ENCODE data around the gene KCNK7. TPM values are rescaled to one million over a fixed set of nuclear protein-coding genes. Genes with fewer than 3 reads are reported as not detected.

Gene KCNK7
- total and polyA plus RNA-seq, 2 donors (not counting 3 experiments of a cell fraction or from before 2014, with no cell fraction given): 0.17 to 0.60 TPM

DNA sequence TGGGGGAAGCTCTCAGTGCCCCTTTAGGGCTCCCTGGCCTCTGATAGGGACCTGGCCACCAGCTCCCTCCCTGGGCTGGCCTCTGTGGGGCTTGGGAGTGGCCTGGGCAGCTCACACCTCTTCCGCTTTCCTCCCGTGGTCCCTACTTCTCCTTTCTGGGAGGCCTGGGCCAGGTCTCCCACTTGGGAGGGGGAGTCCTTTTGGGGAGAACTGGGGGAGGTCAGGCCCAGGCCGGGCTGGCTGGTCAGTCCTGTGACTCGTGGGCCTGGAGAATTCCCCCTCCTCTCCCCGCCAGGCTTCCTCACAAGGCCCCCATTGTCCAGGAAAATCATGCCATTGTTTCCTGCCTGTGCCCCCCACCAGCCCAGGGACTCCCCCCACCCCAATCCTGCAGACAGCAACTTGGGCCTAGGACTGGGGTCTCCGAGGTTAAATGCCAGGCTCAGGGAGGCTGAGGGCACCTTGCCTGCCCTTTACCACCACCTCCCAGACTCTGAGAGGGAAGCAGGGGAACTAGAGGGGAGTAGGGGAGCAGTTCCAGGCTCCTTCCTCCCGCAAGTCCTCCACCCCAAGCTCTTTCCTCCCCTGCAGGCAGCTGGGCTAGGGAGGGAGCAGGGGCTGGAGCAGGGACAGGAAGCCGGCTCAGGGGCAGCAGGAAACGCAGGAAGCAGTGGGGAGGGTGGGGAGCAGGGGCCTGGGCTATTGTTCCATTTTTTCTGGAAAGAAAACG, 15.6 kb upstream of the KCNK7 start:
- Histone ChIP-seq H4K20me1 (replicated peaks; ENCODE audit: control insufficient read depth, extremely low read depth, insufficient read depth, low read length) (no peaks in the 10 kb centered on the region), H3K4me3 (replicated peaks in 1 of 3; ENCODE audit: insufficient read depth in 1 of 3, low read depth in 1 of 3, low read length in 3 of 3) (peak overlapping the region; percentile 44 to 81 (median 81)), H3K4me1 (ENCODE audit: control insufficient read depth, extremely low read depth, insufficient read depth, low read length) (peaks cover 57% of the 10 kb centered on the region), H3K27ac (ENCODE audit: insufficient read depth, low read depth, low read length) (peak overlapping the region; percentile 85), H3K79me2 (ENCODE audit: control insufficient read depth, insufficient read depth, low read length) (peaks cover 64% of the 10 kb centered on the region), H3K9me3 (replicated peaks; ENCODE audit: control insufficient read depth, insufficient read depth, low read length) (no peaks in the 10 kb centered on the region), H3K9ac (replicated peaks; ENCODE audit: extremely low read depth, insufficient read depth, low read length) (peak overlapping the region; percentile 69), H3K27me3 (ENCODE audit: control insufficient read depth in 2 of 2, insufficient read depth in 2 of 2, low read length in 2 of 2) (no peaks in the 10 kb centered on the region), H3K9me1 (replicated peaks; ENCODE audit: control insufficient read depth, extremely low read depth, insufficient read depth, low read length) (no peaks in the 10 kb centered on the region), H3K4me2 (ENCODE audit: insufficient read depth, low read length) (peak overlapping the region; percentile 88), H3K36me3 (ENCODE audit: control insufficient read depth in 2 of 2, extremely low read depth in 1 of 2, insufficient read depth in 2 of 2, low read length in 2 of 2) (peaks cover 4 to 25% of the 10 kb centered on the region in 2 experiments), H2AFZ (ENCODE audit: low read depth, low read length) (no peak overlapping the region)
- TF ChIP-seq EZH2 (IDR thresholded peaks at IDR 0.05; ENCODE audit: borderline replicate concordance, low read depth, low read length, severe bottlenecking) (no peak), JUN (IDR thresholded peaks at IDR 0.05; ENCODE audit: borderline replicate concordance, insufficient read depth, insufficient read length, low read depth) (no peak), MYC (IDR thresholded peaks at IDR 0.05; ENCODE audit: low read depth, low read length) (no peak), POLR2AphosphoS5 (IDR thresholded peaks at IDR 0.05; ENCODE audit: insufficient read depth, low read depth, low read length) (peak; percentile 55), GATA2 (IDR thresholded peaks at IDR 0.05; ENCODE audit: insufficient read depth, insufficient read length, low read depth, low read length) (no peak)
- TF ChIP-seq, protein P1, sequence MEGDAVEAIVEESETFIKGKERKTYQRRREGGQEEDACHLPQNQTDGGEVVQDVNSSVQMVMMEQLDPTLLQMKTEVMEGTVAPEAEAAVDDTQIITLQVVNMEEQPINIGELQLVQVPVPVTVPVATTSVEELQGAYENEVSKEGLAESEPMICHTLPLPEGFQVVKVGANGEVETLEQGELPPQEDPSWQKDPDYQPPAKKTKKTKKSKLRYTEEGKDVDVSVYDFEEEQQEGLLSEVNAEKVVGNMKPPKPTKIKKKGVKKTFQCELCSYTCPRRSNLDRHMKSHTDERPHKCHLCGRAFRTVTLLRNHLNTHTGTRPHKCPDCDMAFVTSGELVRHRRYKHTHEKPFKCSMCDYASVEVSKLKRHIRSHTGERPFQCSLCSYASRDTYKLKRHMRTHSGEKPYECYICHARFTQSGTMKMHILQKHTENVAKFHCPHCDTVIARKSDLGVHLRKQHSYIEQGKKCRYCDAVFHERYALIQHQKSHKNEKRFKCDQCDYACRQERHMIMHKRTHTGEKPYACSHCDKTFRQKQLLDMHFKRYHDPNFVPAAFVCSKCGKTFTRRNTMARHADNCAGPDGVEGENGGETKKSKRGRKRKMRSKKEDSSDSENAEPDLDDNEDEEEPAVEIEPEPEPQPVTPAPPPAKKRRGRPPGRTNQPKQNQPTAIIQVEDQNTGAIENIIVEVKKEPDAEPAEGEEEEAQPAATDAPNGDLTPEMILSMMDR (IDR thresholded peaks at IDR 0.05; ENCODE audit: extremely low read depth in 1 of 2, insufficient read depth in 1 of 2, low read depth in 1 of 2, low read length in 2 of 2): no peak
- no TSS peak for BruUV-seq (replicated peaks)
- dilution Hi-C loops (cut with MboI; ENCODE audit: extremely low pct_ligation_motif_present, low sequenced_read_pairs) (no loop called here), intact Hi-C loops (cut with micrococcal nuclease) (loop anchor here (1.0 kb wide), 2 partner anchors 11 to 39 kb away; partner anchors contain the start of gene FAM89B)
- DNase-seq (ENCODE audit: low read depth, low spot score) (peak; percentile 90), FAIRE-seq (peak; percentile 99)
- ChIA-PET CTCF (interaction anchor here (0.7 to 6.2 kb wide), 5 partner anchors 8 to 70 kb away, joined by 3 to 54 read pairs (median 5); partner anchors contain the start of gene KCNK7), POLR2A (no interaction called here)

Measured in endothelial cell of umbilical vein (primary cell).